Hippocampal formation (tissue), 2 donors: Measurements from ENCODE around the gene CHST4.
A peak's percentile ranks its signal among the peaks of the same experiment; 100 is the strongest.
"Not testable (repeated sequence)": the region's sequence is repeated elsewhere in the genome, so short reads cannot be mapped to it uniquely, and the experiment has no call there.

ENCODE experiments used
- DNase-seq, 2 donors: peaks; one replicate each; lab custom pipeline; 2025; lab: John Stamatoyannopoulos, UW

The CHST4 gene

GRCh38 chr16:71524566-71525553 lies 1.4 kb upstream of the CHST4 start:
- DNase-seq: no peak

GRCh38 chr16:71528257-71528656 lies 2.0 kb downstream of the CHST4 start:
- no peak for DNase-seq

GRCh38 chr16:71528863-71529262 lies 2.6 kb downstream of the CHST4 start:
- no peak for DNase-seq

- no peak for DNase-seq
Measured at GRCh38 chr16:71532366-71532765, 6.1 kb downstream of the CHST4 start.

- no peak for DNase-seq
Measured at GRCh38 chr16:71536752-71537499, 10.7 kb downstream of the CHST4 start.

- no peak for DNase-seq
Measured at GRCh38 chr16:71537643-71538042, 11.4 kb downstream of the CHST4 start.

- DNase-seq: no peak
Measured at GRCh38 chr16:71542377-71542776, 16.2 kb downstream of the CHST4 start.

- no peak for DNase-seq
Measured at GRCh38 chr16:71547168-71547567, 20.9 kb downstream of the CHST4 start.

GRCh38 chr16:71552698-71553503 lies 26.7 kb downstream of the CHST4 start:
- no peak for DNase-seq

GRCh38 chr16:71555230-71555891 lies 29.1 kb downstream of the CHST4 start:
- no peak for DNase-seq

GRCh38 chr16:71557299-71557698 lies 31.1 kb downstream of the CHST4 start:
- no peak for DNase-seq

GRCh38 chr16:71557954-71558582 lies 31.8 kb downstream of the CHST4 start:
- no peak for DNase-seq

- no peak for DNase-seq
Measured at GRCh38 chr16:71559855-71560254, 33.6 kb downstream of the CHST4 start.

- DNase-seq: not testable (repeated sequence)
Measured at GRCh38 chr16:71561886-71562285, 35.7 kb downstream of the CHST4 start.

- no peak for DNase-seq
Measured at GRCh38 chr16:71562552-71562951, 36.3 kb downstream of the CHST4 start.

- peak in 1 of 2 donors; percentile 78 for DNase-seq
Measured at GRCh38 chr16:71564335-71564967, 38.2 kb downstream of the CHST4 start.

GRCh38 chr16:71565812-71566700 lies 39.8 kb downstream of the CHST4 start:
- no peak for DNase-seq

GRCh38 chr16:71567931-71568330 lies 41.7 kb downstream of the CHST4 start:
- DNase-seq: no peak

GRCh38 chr16:71568551-71568950 lies 42.3 kb downstream of the CHST4 start:
- no peak for DNase-seq
